Nephron (organoid): ENCODE data around the gene DENND4A.

Source experiments
- H3K27ac Mint-ChIP-seq, 3 experiments: 2 replicates each; pipeline ENCODE4 v1.8.0; 2020; ENCODE audit warnings: mixed read lengths in 3 of 3, mild to moderate bottlenecking in 2 of 3, moderate library complexity in 1 of 3
- H3K27me3 Mint-ChIP-seq: 2 replicates; pipeline ENCODE4 v1.8.0; 2021; ENCODE audit warnings: low read depth, mild to moderate bottlenecking, moderate library complexity, mixed read lengths
- H3K36me3 Mint-ChIP-seq: 2 replicates; pipeline ENCODE4 v1.8.0; 2020; ENCODE audit warnings: low read depth, mixed read lengths
- H3K4me1 Mint-ChIP-seq: 2 replicates; pipeline ENCODE4 v1.8.0; 2020; ENCODE audit warnings: mixed read lengths
- H3K4me3 Mint-ChIP-seq, 3 experiments: 2 replicates each; pipeline ENCODE4 v1.8.0; 2020; ENCODE audit warnings: mild to moderate bottlenecking in 3 of 3, mixed read lengths in 3 of 3, moderate library complexity in 2 of 3
- H3K9me3 Mint-ChIP-seq: 2 replicates; pipeline ENCODE4 v1.8.0; 2020; ENCODE audit warnings: mixed read lengths
- TF ChIP-seq, protein P1 (sequence below), 3 experiments: fragments of 200-600 bp; sonication (generic); IDR thresholded peaks; one replicate each; pipeline ENCODE4 v1.5.0; 2021; ENCODE audit warnings: antibody characterized with exemption in 3 of 3; ENCODE audit not compliant: unreplicated experiment in 3 of 3

Gene DENND4A

DNA sequence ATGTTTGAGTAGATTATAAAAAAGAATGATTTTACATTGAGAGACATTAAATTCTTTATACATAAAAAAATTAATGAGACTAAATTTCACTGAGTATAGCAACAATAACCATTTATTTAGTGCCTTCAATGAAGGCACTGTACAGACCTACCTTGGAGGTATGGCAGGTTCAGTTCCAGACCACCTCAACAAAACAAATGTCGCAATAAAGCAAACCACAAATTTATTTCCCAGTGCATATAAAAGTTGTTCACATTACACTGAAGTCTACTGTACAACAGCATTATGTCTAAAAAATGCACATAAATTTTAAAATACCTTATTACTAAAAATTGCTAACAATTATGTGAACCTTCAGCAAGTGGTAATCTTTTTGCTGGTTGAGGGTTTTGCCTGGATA, 111.5 kb downstream of the DENND4A start:
- no peak overlapping the region for H3K4me3 Mint-ChIP-seq
- no peaks in the 10 kb centered on the region for H3K4me1 Mint-ChIP-seq
- no peak overlapping the region for H3K27ac Mint-ChIP-seq
- peaks cover 8% of the 10 kb centered on the region for H3K36me3 Mint-ChIP-seq
- H3K9me3 Mint-ChIP-seq: peaks cover 2% of the 10 kb centered on the region
- TF ChIP-seq, protein P1, sequence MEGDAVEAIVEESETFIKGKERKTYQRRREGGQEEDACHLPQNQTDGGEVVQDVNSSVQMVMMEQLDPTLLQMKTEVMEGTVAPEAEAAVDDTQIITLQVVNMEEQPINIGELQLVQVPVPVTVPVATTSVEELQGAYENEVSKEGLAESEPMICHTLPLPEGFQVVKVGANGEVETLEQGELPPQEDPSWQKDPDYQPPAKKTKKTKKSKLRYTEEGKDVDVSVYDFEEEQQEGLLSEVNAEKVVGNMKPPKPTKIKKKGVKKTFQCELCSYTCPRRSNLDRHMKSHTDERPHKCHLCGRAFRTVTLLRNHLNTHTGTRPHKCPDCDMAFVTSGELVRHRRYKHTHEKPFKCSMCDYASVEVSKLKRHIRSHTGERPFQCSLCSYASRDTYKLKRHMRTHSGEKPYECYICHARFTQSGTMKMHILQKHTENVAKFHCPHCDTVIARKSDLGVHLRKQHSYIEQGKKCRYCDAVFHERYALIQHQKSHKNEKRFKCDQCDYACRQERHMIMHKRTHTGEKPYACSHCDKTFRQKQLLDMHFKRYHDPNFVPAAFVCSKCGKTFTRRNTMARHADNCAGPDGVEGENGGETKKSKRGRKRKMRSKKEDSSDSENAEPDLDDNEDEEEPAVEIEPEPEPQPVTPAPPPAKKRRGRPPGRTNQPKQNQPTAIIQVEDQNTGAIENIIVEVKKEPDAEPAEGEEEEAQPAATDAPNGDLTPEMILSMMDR (IDR thresholded peaks at IDR 0.05; ENCODE audit: unreplicated experiment in 3 of 3): no peak
- no peaks in the 10 kb centered on the region for H3K27me3 Mint-ChIP-seq

- H3K27me3 Mint-ChIP-seq: no peaks in the 10 kb centered on the region
- no peak overlapping the region for H3K27ac Mint-ChIP-seq
- no peak overlapping the region for H3K4me3 Mint-ChIP-seq
- TF ChIP-seq, protein P1 (IDR thresholded peaks at IDR 0.05; ENCODE audit: unreplicated experiment in 3 of 3): no peak
- H3K36me3 Mint-ChIP-seq: peaks cover 4% of the 10 kb centered on the region
- no peaks in the 10 kb centered on the region for H3K9me3 Mint-ChIP-seq
- no peaks in the 10 kb centered on the region for H3K4me1 Mint-ChIP-seq
Observed at GRCh38 chr15:65676123-65676522, 116.0 kb downstream of the DENND4A start.

DNA sequence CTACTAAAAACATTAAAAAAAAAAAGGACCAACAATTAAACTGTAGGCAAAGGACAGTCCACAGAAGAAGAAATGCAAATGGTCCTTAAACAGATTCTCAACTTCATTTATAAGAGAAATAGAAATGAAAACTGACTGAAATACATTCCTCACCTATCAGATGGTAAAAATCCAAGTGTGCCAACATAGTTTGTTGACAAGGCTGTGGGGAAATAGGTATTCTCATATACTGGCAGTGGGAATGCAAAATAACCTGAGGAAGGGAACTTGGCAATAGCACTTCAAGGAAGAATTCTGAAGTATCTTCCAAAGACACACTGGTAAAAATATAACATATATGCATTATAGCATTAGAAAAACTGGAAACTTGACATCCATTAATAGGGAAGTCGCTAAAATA, 116.5 kb downstream of the DENND4A start:
- H3K4me1 Mint-ChIP-seq: no peaks in the 10 kb centered on the region
- no peak overlapping the region for H3K27ac Mint-ChIP-seq
- peaks cover 4% of the 10 kb centered on the region for H3K36me3 Mint-ChIP-seq
- H3K27me3 Mint-ChIP-seq: no peaks in the 10 kb centered on the region
- H3K4me3 Mint-ChIP-seq: no peak overlapping the region
- H3K9me3 Mint-ChIP-seq: no peaks in the 10 kb centered on the region
- TF ChIP-seq, protein P1 (IDR thresholded peaks at IDR 0.05; ENCODE audit: unreplicated experiment in 3 of 3): no peak

DNA sequence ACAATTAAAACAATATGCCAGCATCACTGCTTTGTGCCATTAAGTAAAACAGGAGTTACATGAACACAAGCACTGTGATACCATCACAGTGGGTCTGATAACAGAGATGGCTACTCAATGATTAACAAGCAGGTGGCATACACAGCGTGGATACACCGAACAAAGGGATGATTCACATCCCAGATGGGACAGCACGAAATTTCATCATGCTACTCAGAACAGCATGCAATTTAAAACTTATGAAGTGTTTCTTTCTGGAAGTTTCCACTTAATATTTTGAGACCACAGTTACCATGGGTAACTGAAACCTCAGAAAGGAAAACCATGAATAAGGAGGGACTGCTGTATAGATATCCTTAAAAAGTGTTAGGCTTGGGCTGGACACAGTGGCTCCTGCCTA, 125.8 kb downstream of the DENND4A start:
- H3K36me3 Mint-ChIP-seq: peaks cover 15% of the 10 kb centered on the region
- TF ChIP-seq, protein P1 (IDR thresholded peaks at IDR 0.05; ENCODE audit: unreplicated experiment in 3 of 3): no peak
- no peaks in the 10 kb centered on the region for H3K4me1 Mint-ChIP-seq
- H3K27ac Mint-ChIP-seq: no peak overlapping the region
- no peaks in the 10 kb centered on the region for H3K9me3 Mint-ChIP-seq
- no peaks in the 10 kb centered on the region for H3K27me3 Mint-ChIP-seq
- no peak overlapping the region for H3K4me3 Mint-ChIP-seq

DNA sequence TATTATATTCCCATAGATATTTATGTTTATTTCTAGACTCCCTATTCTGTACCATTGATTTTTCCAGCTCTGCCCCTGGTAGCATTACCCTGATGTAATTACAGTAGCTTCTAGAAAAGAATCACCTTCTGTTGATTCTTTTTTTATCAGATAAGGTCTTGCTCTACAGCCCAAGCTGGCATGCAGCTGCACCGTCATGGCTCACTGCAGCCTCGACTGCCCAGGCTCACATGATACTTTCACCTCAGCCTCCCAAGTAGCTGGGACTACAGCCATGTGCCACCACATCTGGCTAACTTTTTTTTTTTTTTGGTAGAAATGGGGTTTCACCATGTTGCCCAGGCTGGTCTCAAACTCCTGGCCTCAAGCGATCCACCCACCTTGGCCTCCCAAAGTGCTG, 128.6 kb downstream of the DENND4A start:
- peaks cover 3% of the 10 kb centered on the region for H3K36me3 Mint-ChIP-seq
- no peaks in the 10 kb centered on the region for H3K4me1 Mint-ChIP-seq
- no peak overlapping the region for H3K4me3 Mint-ChIP-seq
- TF ChIP-seq, protein P1 (IDR thresholded peaks at IDR 0.05; ENCODE audit: unreplicated experiment in 3 of 3): no peak
- H3K27ac Mint-ChIP-seq: no peak overlapping the region
- no peaks in the 10 kb centered on the region for H3K9me3 Mint-ChIP-seq
- H3K27me3 Mint-ChIP-seq: no peaks in the 10 kb centered on the region

DNA sequence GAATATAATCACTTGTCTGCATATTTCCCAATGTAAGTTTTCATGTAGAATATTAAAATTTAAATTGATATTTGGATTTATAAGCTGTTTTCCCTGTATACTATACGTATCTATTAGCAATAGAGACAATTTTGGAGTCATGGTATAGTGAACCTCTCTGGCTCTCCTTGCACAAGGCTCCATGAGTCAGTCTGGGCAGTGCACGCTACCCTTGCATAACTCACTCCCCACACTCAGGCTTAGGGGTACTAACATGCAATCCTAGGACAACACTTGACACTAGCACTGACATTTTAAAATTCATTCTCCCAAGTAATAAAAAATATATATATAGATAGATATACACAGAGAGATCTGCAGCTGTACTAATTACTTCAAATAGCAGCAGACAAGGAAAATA, 131.2 kb downstream of the DENND4A start:
- H3K4me3 Mint-ChIP-seq: no peak overlapping the region
- TF ChIP-seq, protein P1 (IDR thresholded peaks at IDR 0.05; ENCODE audit: unreplicated experiment in 3 of 3): no peak
- no peaks in the 10 kb centered on the region for H3K27me3 Mint-ChIP-seq
- H3K36me3 Mint-ChIP-seq: peaks cover 3% of the 10 kb centered on the region
- no peak overlapping the region for H3K27ac Mint-ChIP-seq
- no peaks in the 10 kb centered on the region for H3K9me3 Mint-ChIP-seq
- no peaks in the 10 kb centered on the region for H3K4me1 Mint-ChIP-seq
